Measurements from ENCODE around the gene PPM1H. TPM values are rescaled to one million over a fixed set of nuclear protein-coding genes. Genes with fewer than 3 reads are reported as not detected.
A peak's percentile ranks its signal among the peaks of the same experiment; 100 is the strongest.

The PPM1H gene
- polyA plus RNA-seq, 1 of the 3 experiments (the other 2 are of a cell fraction) = 0.13 TPM

GRCh38 chr12:62767946-62768345 lies 167.0 kb downstream of the PPM1H start:
- no peak for DNase-seq
- H4K20me1 ChIP-seq (ENCODE audit: insufficient read depth) = no peaks in the 10 kb centered on the region
- H3K9me2 ChIP-seq = no peaks in the 10 kb centered on the region
- no peaks in the 10 kb centered on the region for H3F3A ChIP-seq (replicated peaks; ENCODE audit: insufficient read depth)
- no peaks in the 10 kb centered on the region for H3K36me3 ChIP-seq (replicated peaks in 1 of 2; ENCODE audit: control insufficient read depth in 1 of 2, insufficient read depth in 2 of 2, low read length in 1 of 2)
- no peak overlapping the region; the same call in 1 of the 2 replicates for H3K4me2 ChIP-seq
- H2AFZ ChIP-seq (ENCODE audit: low read depth) = no peak overlapping the region
- H3K9ac ChIP-seq = no peak overlapping the region
- H3K27ac ChIP-seq (ENCODE audit: low read depth in 2 of 2, low read length in 1 of 2) = no peak overlapping the region
- 91% methylated on average over 4 of the region's 4 CpGs for WGBS (ENCODE audit: low lambda C conversion rate)
- no peaks in the 10 kb centered on the region for H3K79me2 ChIP-seq (ENCODE audit: insufficient read depth)
- CTCF ChIA-PET = interaction anchor here (0.5 to 1.2 kb wide), 2 partner anchors 45 to 179 kb away, joined by 3 read pairs; no protein-coding TSS in a partner anchor
- POLR2A ChIA-PET = no interaction called here
- TF ChIP-seq YY1 (IDR thresholded peaks at IDR 0.05; ENCODE audit: low read depth) = no peak
- no peak for TF ChIP-seq MXI1 (IDR thresholded peaks at IDR 0.05; ENCODE audit: low read depth, low read length)
- no peak for TF ChIP-seq TCF12 (IDR thresholded peaks at IDR 0.05)
- no peak for TF ChIP-seq POLR2AphosphoS5 (IDR thresholded peaks at IDR 0.05; ENCODE audit: low read depth, low read length)
- TF ChIP-seq IRF3 (IDR thresholded peaks at IDR 0.05; ENCODE audit: low read depth, low read length) = no peak
- no peak for TF ChIP-seq MEF2A (IDR thresholded peaks at IDR 0.05; ENCODE audit: borderline replicate concordance, low read depth)
- TF ChIP-seq EZH2phosphoT487 (IDR thresholded peaks at IDR 0.05; ENCODE audit: borderline replicate concordance, low read depth) = no peak
- TF ChIP-seq NRF1 (IDR thresholded peaks at IDR 0.05; ENCODE audit: low read depth, low read length) = no peak
- no peak for TF ChIP-seq USF2 (IDR thresholded peaks at IDR 0.05; ENCODE audit: borderline replicate concordance, low read depth, low read length)
- no peak for TF ChIP-seq CHD2 (IDR thresholded peaks at IDR 0.05; ENCODE audit: low read length, partially characterized antibody)
- no peak for TF ChIP-seq ELF1 (IDR thresholded peaks at IDR 0.05)
- TF ChIP-seq SIN3A (IDR thresholded peaks at IDR 0.05; ENCODE audit: borderline replicate concordance, low read depth, low read length) = no peak
- TF ChIP-seq RXRA (IDR thresholded peaks at IDR 0.05; ENCODE audit: borderline replicate concordance, low read depth) = no peak
- TF ChIP-seq RAD21 (IDR thresholded peaks at IDR 0.05; ENCODE audit: low read length) = no peak
- TF ChIP-seq MAX (IDR thresholded peaks at IDR 0.05; ENCODE audit: low read depth) = no peak
- TF ChIP-seq FOXM1 (IDR thresholded peaks at IDR 0.05; ENCODE audit: low read depth) = no peak
- no peaks in the 10 kb centered on the region for H3K9me3 ChIP-seq
- H3K4me3 ChIP-seq (ENCODE audit: low read depth in 2 of 2, low read length in 1 of 2) = no peak overlapping the region
- no peaks in the 10 kb centered on the region for H3K27me3 ChIP-seq (ENCODE audit: insufficient read depth)
- no peaks in the 10 kb centered on the region; a peak in 1 of 4 replicates for H3K4me1 ChIP-seq (ENCODE audit: control insufficient read depth in 1 of 2, insufficient read depth in 2 of 2, low read depth in 1 of 2, low read length in 1 of 2)

GRCh38 chr12:62767496-62767895 lies 167.5 kb downstream of the PPM1H start:
- Histone ChIP-seq H3K4me1 (ENCODE audit: control insufficient read depth in 1 of 2, insufficient read depth in 2 of 2, low read depth in 1 of 2, low read length in 1 of 2) (no peaks in the 10 kb centered on the region; a peak in 1 of 4 replicates), H3F3A (replicated peaks; ENCODE audit: insufficient read depth) (no peaks in the 10 kb centered on the region), H3K27ac (ENCODE audit: low read depth in 2 of 2, low read length in 1 of 2) (no peak overlapping the region), H4K20me1 (ENCODE audit: insufficient read depth) (no peaks in the 10 kb centered on the region), H3K9me2 (no peaks in the 10 kb centered on the region), H3K4me2 (no peak overlapping the region; the same call in 1 of the 2 replicates), H3K79me2 (ENCODE audit: insufficient read depth) (no peaks in the 10 kb centered on the region), H3K36me3 (replicated peaks in 1 of 2; ENCODE audit: control insufficient read depth in 1 of 2, insufficient read depth in 2 of 2, low read length in 1 of 2) (no peaks in the 10 kb centered on the region), H3K27me3 (ENCODE audit: insufficient read depth) (no peaks in the 10 kb centered on the region), H3K9ac (no peak overlapping the region), H3K4me3 (ENCODE audit: low read depth in 2 of 2, low read length in 1 of 2) (no peak overlapping the region), H2AFZ (ENCODE audit: low read depth) (no peak overlapping the region), H3K9me3 (no peaks in the 10 kb centered on the region)
- DNase-seq = no peak
- ChIA-PET CTCF (interaction anchor here (0.5 to 1.2 kb wide), 2 partner anchors 45 to 179 kb away, joined by 3 read pairs; no protein-coding TSS in a partner anchor), POLR2A (no interaction called here)
- WGBS (ENCODE audit: low lambda C conversion rate) = 73% methylated on average over 5 of the region's 5 CpGs
- TF ChIP-seq CHD2 (IDR thresholded peaks at IDR 0.05; ENCODE audit: low read length, partially characterized antibody) = no peak
- no peak for TF ChIP-seq PBX3 (IDR thresholded peaks at IDR 0.05)
- no peak for TF ChIP-seq ZBTB33 (IDR thresholded peaks at IDR 0.05; ENCODE audit: borderline replicate concordance, low read depth)
- peak; percentile 29; the same call in 1 of the 2 replicates for TF ChIP-seq NFIC (IDR thresholded peaks at IDR 0.05; ENCODE audit: borderline replicate concordance)
- TF ChIP-seq MAX (IDR thresholded peaks at IDR 0.05; ENCODE audit: low read depth) = no peak
- TF ChIP-seq SIN3A (IDR thresholded peaks at IDR 0.05; ENCODE audit: borderline replicate concordance, low read depth, low read length) = no peak
- no peak for TF ChIP-seq GABPA (IDR thresholded peaks at IDR 0.05; ENCODE audit: low read depth)
- peak; percentile 21; the same call in 1 of the 2 replicates for TF ChIP-seq FOSL2 (IDR thresholded peaks at IDR 0.05; ENCODE audit: borderline replicate concordance, low read depth)
